Stimulated activated naive B cell treated with anti-CD40 and anti-IgM and Interleukin-4, amounts not matched to agents 10 μg/mL and 1 μg/mL and 100 μg/mL, for 72 hours (primary cell): ENCODE measurements around the gene BFSP1.

ENCODE experiments used
- ATAC-seq, 2 donors: fragments of 150-1000 bp; cut with Tn5 transposase; replicated peaks; 2 replicates each; pipeline ENCODE4 v1.10.0; 2021; ENCODE audit warnings: moderate library complexity in 1 of 2
- DNase-seq: peaks from one replicate; pipeline ENCODE4 v3.0.0; 2021
- H3K27ac Mint-ChIP-seq: one replicate; pipeline ENCODE4 v1.8.0; 2022; ENCODE audit warnings: mild to moderate bottlenecking, mixed read lengths
- H3K27me3 Mint-ChIP-seq, 2 donors: one replicate each; pipeline ENCODE4 v1.8.0; 2022; ENCODE audit warnings: mixed read lengths in 2 of 2
- H3K36me3 Mint-ChIP-seq, 2 donors: one replicate each; pipeline ENCODE4 v1.8.0; 2022; ENCODE audit warnings: mixed read lengths in 2 of 2, mild to moderate bottlenecking in 1 of 2
- H3K4me1 Mint-ChIP-seq, 2 donors: one replicate each; pipeline ENCODE4 v1.8.0; 2022; ENCODE audit warnings: mixed read lengths in 2 of 2, mild to moderate bottlenecking in 1 of 2
- H3K4me3 Mint-ChIP-seq, 2 donors: one replicate each; pipeline ENCODE4 v1.8.0; 2022; ENCODE audit warnings: mild to moderate bottlenecking in 2 of 2, mixed read lengths in 2 of 2, moderate library complexity in 1 of 2
- H3K9me3 Mint-ChIP-seq, 2 donors: one replicate each; pipeline ENCODE4 v1.8.0; 2022; ENCODE audit warnings: mixed read lengths in 2 of 2, mild to moderate bottlenecking in 1 of 2

BFSP1 gene

GRCh38 chr20:17444091-17444490, 87.1 kb downstream of the BFSP1 start:
- Mint-ChIP-seq H3K9me3 (peaks cover 0 to 4% of the 10 kb centered on the region in 2 donors), H3K27ac (no peak overlapping the region), H3K36me3 (no peaks in the 10 kb centered on the region), H3K27me3 (peaks cover 27 to 28% of the 10 kb centered on the region in 2 donors), H3K4me1 (no peaks in the 10 kb centered on the region), H3K4me3 (no peak overlapping the region)
- DNase-seq = no peak
- ATAC-seq = no peak
